B cell (primary cell): Measurements from ENCODE around the gene ZNHIT2. TPM values are rescaled to one million over a fixed set of nuclear protein-coding genes. Genes with fewer than 3 reads are reported as not detected.

Source experiments
- ATAC-seq: fragments of 200-7000 bp; cut with Tn5 transposase; one replicate; pipeline ENCODE4 v1.10.0; 2021; ENCODE audit warnings: low read depth, mild to moderate bottlenecking, moderate number of reproducible peaks, moderate library complexity
- CTCF ChIA-PET: fragments of 350-600 bp; sonication (Branson Sonifier 250); formaldehyde crosslinking; loops from one replicate; lab custom pipeline; 2021; ENCODE audit warnings: antibody characterized with exemption, inconsistent platforms; lab: Charles Lee
- POLR2A ChIA-PET: fragments of 350-600 bp; sonication (Branson Sonifier 250); formaldehyde crosslinking; loops from one replicate; lab custom pipeline; 2021; ENCODE audit warnings: antibody characterized with exemption; lab: Charles Lee
- DNase-seq: peaks from one replicate; pipeline ENCODE4 v3.0.0; 2013
- H2AFZ ChIP-seq: 2 replicates; pipeline ENCODE4 v1.6.1; 2012; ENCODE audit warnings: mild to moderate bottlenecking, low read depth, low read length; ENCODE audit not compliant: insufficient read depth, poor library complexity, severe bottlenecking
- H3K27ac ChIP-seq, 2 donors: 1 replicate in 1 of 2; 2 replicates in 1 of 2; pipeline ENCODE4 v1.5.1; 2012 to 2013; ENCODE audit warnings: low read length in 2 of 2, mild to moderate bottlenecking in 2 of 2, moderate library complexity in 1 of 2
- H3K27me3 ChIP-seq, 4 experiments: fragments of 200-600 bp in 1 of 4; sonication (generic) in 1 of 4; replicated peaks in 1 of 4; 1 replicate in 2 of 4; 2 replicates in 2 of 4; pipeline versions ENCODE4 v1.6.1 to v1.7.0; 2013 to 2016; ENCODE audit warnings: low read length in 3 of 4, mild to moderate bottlenecking in 2 of 4, mixed read lengths in 1 of 4, moderate library complexity in 1 of 4; ENCODE audit not compliant: insufficient read depth in 4 of 4, control insufficient read depth in 3 of 4; ENCODE audit errors: control extremely low read depth in 1 of 4
- H3K36me3 ChIP-seq, 2 experiments: replicated peaks in 1 of 2; 1 replicate in 1 of 2; 2 replicates in 1 of 2; pipeline versions ENCODE4 v1.6.1 to v1.7.1; 2013; ENCODE audit warnings: low read length in 1 of 2; ENCODE audit not compliant: insufficient read depth in 2 of 2, control insufficient read depth in 1 of 2; ENCODE audit errors: control extremely low read depth in 1 of 2, extremely low read depth in 1 of 2
- H3K4me1 ChIP-seq, 2 donors: fragments of 200-600 bp in 1 of 2; sonication (generic) in 1 of 2; 1 replicate in 1 of 2; 2 replicates in 1 of 2; pipeline versions ENCODE4 v1.5.1 to v1.6.1; 2013 to 2017; ENCODE audit warnings: low read length in 2 of 2; ENCODE audit not compliant: control insufficient read depth in 2 of 2, insufficient read depth in 2 of 2
- H3K4me2 ChIP-seq: replicated peaks from 2 replicates; pipeline ENCODE3; 2012; ENCODE audit warnings: mild to moderate bottlenecking, low read depth, low read length; ENCODE audit not compliant: poor library complexity, severe bottlenecking
- H3K4me3 ChIP-seq, 5 experiments: fragments of 200-600 bp in 1 of 5; sonication (generic) in 1 of 5; 1 replicate in 3 of 5; 2 replicates in 2 of 5; pipeline versions ENCODE4 v1.5.1 to v1.7.0; 2011 to 2016; ENCODE audit warnings: low read length in 4 of 5, mild to moderate bottlenecking in 4 of 5, low read depth in 2 of 5, control low read depth in 1 of 5, moderate library complexity in 1 of 5; ENCODE audit not compliant: insufficient read depth in 1 of 5; ENCODE audit errors: control extremely low read depth in 1 of 5, extremely low read depth in 1 of 5
- H3K79me2 ChIP-seq: fragments of 200-600 bp; sonication (generic); one replicate; pipeline ENCODE4 v1.6.0; 2016; ENCODE audit warnings: low read length; ENCODE audit not compliant: control insufficient read depth, insufficient read depth
- H3K9ac ChIP-seq: fragments of 200-600 bp; sonication (generic); 2 replicates; pipeline ENCODE4 v1.6.1; 2017; ENCODE audit warnings: mild to moderate bottlenecking, low read length, moderate library complexity
- H3K9me3 ChIP-seq, 3 donors: one replicate each; pipeline versions ENCODE4 v1.6.1 to v1.7.1; 2013; ENCODE audit warnings: low read length in 2 of 3; ENCODE audit not compliant: control insufficient read depth in 2 of 3, insufficient read depth in 1 of 3; ENCODE audit errors: control extremely low read depth in 1 of 3
- H4K20me1 ChIP-seq: 2 replicates; pipeline ENCODE4 v1.6.0; 2012; ENCODE audit warnings: mild to moderate bottlenecking, low read length; ENCODE audit not compliant: insufficient read depth, control insufficient read depth, poor library complexity, severe bottlenecking
- H3K27ac Mint-ChIP-seq: one replicate; pipeline ENCODE4 v1.8.0; 2021; ENCODE audit warnings: mixed read lengths
- H3K27me3 Mint-ChIP-seq: one replicate; pipeline ENCODE4 v1.8.0; 2021; ENCODE audit warnings: mixed read lengths
- H3K4me1 Mint-ChIP-seq: one replicate; pipeline ENCODE4 v1.8.0; 2021; ENCODE audit warnings: mixed read lengths
- H3K4me3 Mint-ChIP-seq: one replicate; pipeline ENCODE4 v1.8.0; 2021; ENCODE audit warnings: mixed read lengths
- H3K9me3 Mint-ChIP-seq: one replicate; pipeline ENCODE4 v1.8.0; 2022; ENCODE audit warnings: mixed read lengths; ENCODE audit not compliant: insufficient read depth
- CTCF ChIP-seq: fragments of 200-600 bp; IDR thresholded peaks from one replicate; pipeline ENCODE4 v1.8.0; 2022; ENCODE audit warnings: antibody characterized with exemption, mild to moderate bottlenecking
- EZH2 ChIP-seq: IDR thresholded peaks from 2 replicates; pipeline ENCODE4 v1.6.1; 2012; ENCODE audit warnings: borderline replicate concordance, low read depth, mild to moderate bottlenecking, moderate library complexity, low read length; ENCODE audit not compliant: insufficient read depth, poor library complexity, severe bottlenecking
- WGBS: methylation state at CpG from one replicate; pipeline ENCODE4 v1.1.5; 2013; ENCODE audit warnings: missing lambda C conversion rate; ENCODE audit not compliant: insufficient coverage; 5-methylcytosine and 5-hydroxymethylcytosine counted together
- intact Hi-C: fragments of 100-400 bp; cut with micrococcal nuclease; formaldehyde crosslinking; loops from one replicate; pipeline ENCODE4 v1.10.0; 2022
- polyA plus RNA-seq: library from polyadenylated mRNA; depleted of rRNA; stranded (reverse); fragments of >200 nt; gene quantifications from 2 replicates; pipeline ENCODE4 v1.2.3, GENCODE V29; 2012
- small RNA-seq: library from RNA; depleted of rRNA; stranded (forward); fragments of <200 nt; gene quantifications from one replicate; pipeline ENCODE3, GENCODE V24; 2012; ENCODE audit warnings: low replicate concordance, low read depth; ENCODE audit not compliant: insufficient read length
- total RNA-seq, 2 donors: library from RNA; stranded (reverse); fragments of 120-200 nt in 1 of 2; gene quantifications; 1 replicate in 1 of 2; 2 replicates in 1 of 2; pipeline versions ENCODE4 v1.2.3 to v1.2.4, GENCODE V29; 2013 to 2022

ZNHIT2 gene
- total and polyA plus RNA-seq, 2 donors (not counting 1 experiment from before 2014, with no cell fraction given): 6.2 to 14.1 TPM

- WGBS: 59% methylated on average over 4 of the region's 4 CpGs
- no peak overlapping the region for H3K27ac ChIP-seq
- TF ChIP-seq EZH2: no peak
- TF ChIP-seq CTCF: no peak
- H3K36me3 ChIP-seq: no peaks in the 10 kb centered on the region
- H2AFZ ChIP-seq: no peak overlapping the region
- H3K79me2 ChIP-seq: no peaks in the 10 kb centered on the region
- Mint-ChIP-seq H3K9me3 (no peaks in the 10 kb centered on the region), H3K4me3 (no peak overlapping the region), H3K27me3 (no peaks in the 10 kb centered on the region), H3K4me1 (peaks cover under 1% of the 10 kb centered on the region), H3K27ac (no peak overlapping the region)
- ATAC-seq: no peak
- ChIA-PET CTCF (no interaction called here), POLR2A (no interaction called here)
- H3K9ac ChIP-seq: no peak overlapping the region
- no peak overlapping the region for H3K4me3 ChIP-seq
- peaks cover 0 to 4% of the 10 kb centered on the region in 2 donors for H3K4me1 ChIP-seq
- H3K9me3 ChIP-seq: no peaks in the 10 kb centered on the region
- no peaks in the 10 kb centered on the region for H4K20me1 ChIP-seq
- DNase-seq: no peak
- intact Hi-C loops: no loop called here
- no peaks in the 10 kb centered on the region for H3K27me3 ChIP-seq
- H3K4me2 ChIP-seq: no peak overlapping the region
Observed at GRCh38 chr11:65066805-65067291, 50.7 kb downstream of the ZNHIT2 start.

Small RNA genes within 50 kb of the gene (small RNA-seq; reads per million reads assigned to genes)
- gene HIGD1AP10 (not detected), gene PDCL2P2 (not detected), gene RNU2-23P (0.57 reads per million)

Other genes starting within 250 kb of the ZNHIT2 start
- 249 and 280 TPM in 2 replicates for gene EHD1, start 239.1 kb downstream of the ZNHIT2 start, total RNA-seq
- 208 and 223 TPM in 2 replicates for gene EHD1, start 239.1 kb downstream of the ZNHIT2 start, polyA plus RNA-seq
- 38.6 and 43.4 TPM in 2 replicates for gene ATG2A, start 200.5 kb downstream of the ZNHIT2 start, total RNA-seq
- gene ATG2A, start 200.5 kb downstream of the ZNHIT2 start, polyA plus RNA-seq: 24.3 and 32.8 TPM in 2 replicates
- 22.6 and 24.2 TPM in 2 replicates for gene PPP2R5B, start 193.0 kb downstream of the ZNHIT2 start, total RNA-seq
- gene PPP2R5B, start 193.0 kb downstream of the ZNHIT2 start, polyA plus RNA-seq: 24.3 and 30.5 TPM in 2 replicates
- gene GPHA2, start 181.8 kb downstream of the ZNHIT2 start, total RNA-seq: 0.39 TPM in 1 of 2 replicates, not detected in the other
- 1.2 and 2.8 TPM in 2 replicates for gene GPHA2, start 181.8 kb downstream of the ZNHIT2 start, polyA plus RNA-seq
- 0.71 and 0.95 TPM in 2 replicates for gene MAJIN, start 145.6 kb downstream of the ZNHIT2 start, total RNA-seq
- gene MAJIN, start 145.6 kb downstream of the ZNHIT2 start, polyA plus RNA-seq: 1.2 and 2.4 TPM in 2 replicates
- 0.51 and 0.62 TPM in 2 replicates for gene BATF2, start 120.7 kb downstream of the ZNHIT2 start, total RNA-seq
- gene BATF2, start 120.7 kb downstream of the ZNHIT2 start, polyA plus RNA-seq: 0.39 and 1.7 TPM in 2 replicates
- 43.4 and 44.4 TPM in 2 replicates for gene ARL2, start 103.5 kb downstream of the ZNHIT2 start, total RNA-seq
- 25.9 and 53.6 TPM in 2 replicates for gene ARL2, start 103.5 kb downstream of the ZNHIT2 start, polyA plus RNA-seq
- gene SNX15, start 90.3 kb downstream of the ZNHIT2 start, total RNA-seq: 28.5 and 30.4 TPM in 2 replicates
- gene SNX15, start 90.3 kb downstream of the ZNHIT2 start, polyA plus RNA-seq: 20.0 and 26.0 TPM in 2 replicates
- 5.9 and 7.5 TPM in 2 replicates for gene SAC3D1, start 76.5 kb downstream of the ZNHIT2 start, total RNA-seq
- gene SAC3D1, start 76.5 kb downstream of the ZNHIT2 start, polyA plus RNA-seq: 2.4 and 6.0 TPM in 2 replicates
- gene NAALADL1, start 59.1 kb downstream of the ZNHIT2 start, total RNA-seq: 23.0 and 24.3 TPM in 2 replicates
- gene NAALADL1, start 59.1 kb downstream of the ZNHIT2 start, polyA plus RNA-seq: 30.8 and 40.2 TPM in 2 replicates
- 0.78 and 1.4 TPM in 2 replicates for gene CDCA5, start 33.7 kb downstream of the ZNHIT2 start, total RNA-seq
- 1.1 and 1.3 TPM in 2 replicates for gene CDCA5, start 33.7 kb downstream of the ZNHIT2 start, polyA plus RNA-seq
- gene ZFPL1, start 33.5 kb downstream of the ZNHIT2 start, total RNA-seq: 47.9 and 57.3 TPM in 2 replicates
- gene ZFPL1, start 33.5 kb downstream of the ZNHIT2 start, polyA plus RNA-seq: 66.7 and 79.2 TPM in 2 replicates
- 223 and 225 TPM in 2 replicates for gene VPS51, start 21.5 kb downstream of the ZNHIT2 start, total RNA-seq
- gene VPS51, start 21.5 kb downstream of the ZNHIT2 start, polyA plus RNA-seq: 204 and 206 TPM in 2 replicates
- gene TM7SF2, start 5.8 kb downstream of the ZNHIT2 start, total RNA-seq: 28.5 and 35.3 TPM in 2 replicates
- 22.8 and 23.9 TPM in 2 replicates for gene TM7SF2, start 5.8 kb downstream of the ZNHIT2 start, polyA plus RNA-seq
- gene FAU, start 4.4 kb upstream of the ZNHIT2 start, total RNA-seq: 1,288 and 1,318 TPM in 2 replicates
- 1,483 and 1,559 TPM in 2 replicates for gene FAU, start 4.4 kb upstream of the ZNHIT2 start, polyA plus RNA-seq
- gene MRPL49, start 4.6 kb upstream of the ZNHIT2 start, total RNA-seq: 48.5 and 58.5 TPM in 2 replicates
- 39.6 and 46.8 TPM in 2 replicates for gene MRPL49, start 4.6 kb upstream of the ZNHIT2 start, polyA plus RNA-seq
- 187 and 188 TPM in 2 replicates for gene SYVN1, start 16.8 kb upstream of the ZNHIT2 start, total RNA-seq
- gene SYVN1, start 16.8 kb upstream of the ZNHIT2 start, polyA plus RNA-seq: 250 and 282 TPM in 2 replicates
- gene SPDYC, start 52.5 kb upstream of the ZNHIT2 start, total RNA-seq: not detected in 2 replicates
- gene SPDYC, start 52.5 kb upstream of the ZNHIT2 start, polyA plus RNA-seq: not detected in 2 replicates
- 192 and 202 TPM in 2 replicates for gene CAPN1, start 64.2 kb upstream of the ZNHIT2 start, total RNA-seq
- 175 and 192 TPM in 2 replicates for gene CAPN1, start 64.2 kb upstream of the ZNHIT2 start, polyA plus RNA-seq
- gene POLA2, start 144.3 kb upstream of the ZNHIT2 start, total RNA-seq: 28.7 and 33.2 TPM in 2 replicates
- gene POLA2, start 144.3 kb upstream of the ZNHIT2 start, polyA plus RNA-seq: 11.0 and 13.0 TPM in 2 replicates
- 1.1 and 1.5 TPM in 2 replicates for gene CDC42EP2, start 197.2 kb upstream of the ZNHIT2 start, total RNA-seq
- gene CDC42EP2, start 197.2 kb upstream of the ZNHIT2 start, polyA plus RNA-seq: 0.69 TPM in 1 of 2 replicates, not detected in the other
- 122 and 124 TPM in 2 replicates for gene DPF2, start 216.2 kb upstream of the ZNHIT2 start, total RNA-seq
- 40.9 and 66.8 TPM in 2 replicates for gene DPF2, start 216.2 kb upstream of the ZNHIT2 start, polyA plus RNA-seq
- gene TIGD3, start 237.1 kb upstream of the ZNHIT2 start, total RNA-seq: 6.1 and 7.5 TPM in 2 replicates
- gene TIGD3, start 237.1 kb upstream of the ZNHIT2 start, polyA plus RNA-seq: 2.7 and 3.8 TPM in 2 replicates